Keratinocyte (primary cell): Measurements from ENCODE around the gene ZFR2. TPM values are rescaled to one million over a fixed set of nuclear protein-coding genes. Genes with fewer than 3 reads are reported as not detected.

ENCODE experiments used
- DNase-seq: peaks from one replicate; pipeline ENCODE4 v3.0.0-alpha.2; 2011; ENCODE audit warnings: low read depth, missing footprints, low spot score
- FAIRE-seq: peaks from 2 replicates; lab custom pipeline; 2011; peaks lifted over from hg19 to GRCh38; lab: Jason Lieb, UNC
- H2AFZ ChIP-seq: 2 replicates; pipeline ENCODE4 v1.6.0; 2012; ENCODE audit warnings: low read length, control low read depth, inconsistent platforms; ENCODE audit not compliant: control insufficient read depth
- H3K27ac ChIP-seq: 2 replicates; pipeline ENCODE4 v1.5.1; 2011; ENCODE audit warnings: low read length; ENCODE audit not compliant: control insufficient read depth, insufficient read depth
- H3K27me3 ChIP-seq: 3 replicates; pipeline ENCODE4 v1.6.0; 2011; ENCODE audit warnings: low read length; ENCODE audit not compliant: control insufficient read depth, insufficient read depth; ENCODE audit errors: extremely low read depth
- H3K36me3 ChIP-seq, 2 experiments: 2 replicates in 1 of 2; 3 replicates in 1 of 2; pipeline ENCODE4 v1.5.1; 2011; ENCODE audit warnings: low read length in 2 of 2, mild to moderate bottlenecking in 1 of 2; ENCODE audit not compliant: control insufficient read depth in 2 of 2, insufficient read depth in 2 of 2; ENCODE audit errors: extremely low read depth in 1 of 2
- H3K4me1 ChIP-seq: 3 replicates; pipeline ENCODE4 v1.5.1; 2011; ENCODE audit warnings: low read length; ENCODE audit not compliant: control insufficient read depth, insufficient read depth; ENCODE audit errors: extremely low read depth
- H3K4me2 ChIP-seq: 3 replicates; pipeline ENCODE4 v1.6.0; 2011; ENCODE audit warnings: low read depth, low read length; ENCODE audit not compliant: control insufficient read depth, insufficient read depth; ENCODE audit errors: extremely low read depth
- H3K4me3 ChIP-seq, 3 experiments: fragments of 200-600 bp in 1 of 3; sonication (generic) in 1 of 3; 2 replicates in 2 of 3; 3 replicates in 1 of 3; pipeline ENCODE4 v1.5.1; 2011 to 2016; ENCODE audit warnings: low read length in 3 of 3, mild to moderate bottlenecking in 3 of 3, control low read depth in 2 of 3, inconsistent platforms in 1 of 3, low read depth in 1 of 3, mixed read lengths in 1 of 3, mixed run types in 1 of 3, moderate library complexity in 1 of 3; ENCODE audit not compliant: control insufficient read depth in 2 of 3, insufficient read depth in 2 of 3; ENCODE audit errors: extremely low read depth in 1 of 3
- H3K79me2 ChIP-seq: 2 replicates; pipeline ENCODE4 v1.6.0; 2012; ENCODE audit warnings: low read length; ENCODE audit not compliant: control insufficient read depth, insufficient read depth
- H3K9ac ChIP-seq: 3 replicates; pipeline ENCODE4 v1.6.0; 2011; ENCODE audit warnings: low read length; ENCODE audit not compliant: control insufficient read depth, insufficient read depth; ENCODE audit errors: extremely low read depth
- H3K9me1 ChIP-seq: 3 replicates; pipeline ENCODE4 v1.6.0; 2011; ENCODE audit warnings: low read length; ENCODE audit not compliant: control insufficient read depth, insufficient read depth; ENCODE audit errors: extremely low read depth
- H3K9me3 ChIP-seq: 2 replicates; pipeline ENCODE4 v1.5.1; 2012; ENCODE audit warnings: low read depth, low read length; ENCODE audit not compliant: control insufficient read depth
- H4K20me1 ChIP-seq: 3 replicates; pipeline ENCODE4 v1.6.0; 2011; ENCODE audit warnings: low read length; ENCODE audit not compliant: control insufficient read depth, insufficient read depth; ENCODE audit errors: extremely low read depth
- EZH2 ChIP-seq: IDR thresholded peaks from one replicate; pipeline ENCODE4 v1.6.1; 2012; ENCODE audit warnings: inconsistent platforms, mild to moderate bottlenecking, low read length, moderate library complexity
- dilution Hi-C: fragments of 300-500 bp; cut with MboI; formaldehyde crosslinking; loops from one replicate; pipeline ENCODE4 v1.7.0; 2020; ENCODE audit warnings: low sequenced_read_pairs; ENCODE audit not compliant: extremely low pct_ligation_motif_present
- polyA plus RNA-seq, 5 experiments: library from polyadenylated mRNA; depleted of rRNA in 3 of 5; stranded (reverse) in 3 of 5; stranded (forward) in 1 of 5; unstranded in 1 of 5; fragments of >200 nt; gene quantifications; 1 replicate in 1 of 5; 2 replicates in 3 of 5; 3 replicates in 1 of 5; pipeline versions ENCODE4 v1.2.1 to v1.2.3, GENCODE V29; 2011 to 2012; ENCODE audit warnings: missing spikeins in 2 of 5, low read depth in 1 of 5, low replicate concordance in 1 of 5
- TF ChIP-seq, protein P1 (sequence below), 3 experiments: IDR thresholded peaks in 1 of 3; conservative IDR thresholded peaks in 1 of 3; optimal IDR thresholded peaks in 1 of 3; 2 replicates in 2 of 3; 3 replicates in 1 of 3; pipeline versions ENCODE3 to v1.5.1; 2011; ENCODE audit warnings: low read length in 3 of 3, mild to moderate bottlenecking in 3 of 3, moderate library complexity in 2 of 3, control low read depth in 1 of 3, inconsistent platforms in 1 of 3; ENCODE audit not compliant: insufficient read depth in 2 of 3; ENCODE audit errors: extremely low read depth in 1 of 3

The ZFR2 gene
- polyA plus RNA-seq, 1 donor (not counting 4 experiments of a cell fraction or from before 2014, with no cell fraction given), result not detected

DNA sequence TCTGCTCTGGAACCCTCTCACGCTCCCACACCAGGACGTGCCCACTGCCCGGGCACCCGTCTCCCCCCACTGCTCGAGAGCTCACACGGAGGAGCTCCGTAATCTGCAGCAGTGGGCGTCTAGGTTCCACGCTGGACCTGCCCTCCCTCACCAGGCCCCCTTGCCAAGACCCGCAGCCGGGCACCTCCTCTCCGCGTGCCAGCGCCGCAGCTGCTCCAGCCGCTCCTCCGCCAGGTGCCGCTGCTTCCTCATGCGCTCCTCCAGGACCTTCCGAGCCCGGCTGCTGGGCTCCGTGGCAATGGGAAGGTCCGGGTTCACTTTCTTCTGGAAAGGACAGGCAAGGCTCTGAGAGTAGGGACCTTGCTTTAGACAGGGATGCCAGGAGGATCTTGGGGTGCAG, 47.7 kb downstream of the ZFR2 start:
- no peak overlapping the region for H2AFZ ChIP-seq
- H3K4me1 ChIP-seq, result peaks cover 5% of the 10 kb centered on the region
- H3K27ac ChIP-seq, result no peak overlapping the region
- H3K36me3 ChIP-seq, result no peaks in the 10 kb centered on the region
- H3K9me3 ChIP-seq, result no peaks in the 10 kb centered on the region
- no peaks in the 10 kb centered on the region for H3K79me2 ChIP-seq
- DNase-seq, result no peak
- dilution Hi-C loops, result no loop called here
- no peak overlapping the region for H3K4me3 ChIP-seq
- peaks cover 17% of the 10 kb centered on the region for H3K27me3 ChIP-seq
- H3K9ac ChIP-seq, result no peak overlapping the region
- H3K9me1 ChIP-seq, result no peaks in the 10 kb centered on the region
- H3K4me2 ChIP-seq, result no peak overlapping the region
- H4K20me1 ChIP-seq, result no peaks in the 10 kb centered on the region
- TF ChIP-seq, protein P1, sequence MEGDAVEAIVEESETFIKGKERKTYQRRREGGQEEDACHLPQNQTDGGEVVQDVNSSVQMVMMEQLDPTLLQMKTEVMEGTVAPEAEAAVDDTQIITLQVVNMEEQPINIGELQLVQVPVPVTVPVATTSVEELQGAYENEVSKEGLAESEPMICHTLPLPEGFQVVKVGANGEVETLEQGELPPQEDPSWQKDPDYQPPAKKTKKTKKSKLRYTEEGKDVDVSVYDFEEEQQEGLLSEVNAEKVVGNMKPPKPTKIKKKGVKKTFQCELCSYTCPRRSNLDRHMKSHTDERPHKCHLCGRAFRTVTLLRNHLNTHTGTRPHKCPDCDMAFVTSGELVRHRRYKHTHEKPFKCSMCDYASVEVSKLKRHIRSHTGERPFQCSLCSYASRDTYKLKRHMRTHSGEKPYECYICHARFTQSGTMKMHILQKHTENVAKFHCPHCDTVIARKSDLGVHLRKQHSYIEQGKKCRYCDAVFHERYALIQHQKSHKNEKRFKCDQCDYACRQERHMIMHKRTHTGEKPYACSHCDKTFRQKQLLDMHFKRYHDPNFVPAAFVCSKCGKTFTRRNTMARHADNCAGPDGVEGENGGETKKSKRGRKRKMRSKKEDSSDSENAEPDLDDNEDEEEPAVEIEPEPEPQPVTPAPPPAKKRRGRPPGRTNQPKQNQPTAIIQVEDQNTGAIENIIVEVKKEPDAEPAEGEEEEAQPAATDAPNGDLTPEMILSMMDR (optimal IDR thresholded peaks at IDR 0.05 in 1 of 3, IDR thresholded peaks at IDR 0.05 in 1 of 3, conservative IDR thresholded peaks at IDR 0.05 in 1 of 3; ENCODE audit: extremely low read depth in 1 of 3, insufficient read depth in 2 of 3, low read length in 3 of 3), result peak in 1 of 3 experiments; percentile 30
- TF ChIP-seq EZH2, result no peak
- FAIRE-seq, result no peak

DNA sequence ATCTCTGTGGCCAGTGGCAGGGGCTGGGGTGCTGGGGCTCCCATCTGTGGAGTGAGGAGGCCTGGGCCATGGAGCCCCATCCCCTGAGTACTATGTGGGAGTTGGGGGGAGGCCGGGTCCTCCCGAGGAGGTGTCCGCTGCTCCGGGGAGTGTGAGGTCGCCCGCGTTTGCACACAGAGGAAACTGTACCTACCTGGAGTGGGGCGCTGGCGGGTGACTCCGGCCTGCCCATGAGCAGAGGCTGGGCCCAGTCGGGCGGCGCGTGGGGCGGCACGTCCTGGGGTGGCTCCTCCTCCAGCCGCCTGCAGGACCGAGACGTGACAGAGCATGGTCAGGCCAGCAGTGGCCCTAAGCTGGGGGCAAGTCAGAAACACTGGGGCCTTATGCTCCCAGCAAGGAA, 48.8 kb downstream of the ZFR2 start:
- DNase-seq, result no peak
- no peaks in the 10 kb centered on the region for H3K79me2 ChIP-seq
- dilution Hi-C loops, result no loop called here
- no peak for FAIRE-seq
- peaks cover 14% of the 10 kb centered on the region for H3K27me3 ChIP-seq
- no peaks in the 10 kb centered on the region for H3K9me1 ChIP-seq
- H3K4me3 ChIP-seq, result no peak overlapping the region
- H3K9me3 ChIP-seq, result no peaks in the 10 kb centered on the region
- no peaks in the 10 kb centered on the region for H4K20me1 ChIP-seq
- H3K27ac ChIP-seq, result no peak overlapping the region
- TF ChIP-seq EZH2, result no peak
- TF ChIP-seq, protein P1 (optimal IDR thresholded peaks at IDR 0.05 in 1 of 3, IDR thresholded peaks at IDR 0.05 in 1 of 3, conservative IDR thresholded peaks at IDR 0.05 in 1 of 3; ENCODE audit: extremely low read depth in 1 of 3, insufficient read depth in 2 of 3, low read length in 3 of 3), result no peak
- no peak overlapping the region for H3K9ac ChIP-seq
- H2AFZ ChIP-seq, result no peak overlapping the region
- H3K36me3 ChIP-seq, result no peaks in the 10 kb centered on the region
- H3K4me2 ChIP-seq, result no peak overlapping the region
- peaks cover 5% of the 10 kb centered on the region for H3K4me1 ChIP-seq
